Measurements from ENCODE around the gene PELI2. TPM values are rescaled to one million over a fixed set of nuclear protein-coding genes. Genes with fewer than 3 reads are reported as not detected.

PELI2 gene
- total and polyA plus RNA-seq, 2 donors (not counting 1 experiment from before 2014, with no cell fraction given) = 15.5 to 29.2 TPM

GRCh38 chr14:56328021-56328420 is 209.8 kb downstream of the PELI2 start:
- Histone ChIP-seq H3K36me3 (ENCODE audit: control insufficient read depth, insufficient read depth, low read length) (no peaks in the 10 kb centered on the region), H4K20me1 (ENCODE audit: control insufficient read depth, extremely low read depth, insufficient read depth, low read length) (no peaks in the 10 kb centered on the region), H3K4me1 (ENCODE audit: control insufficient read depth, extremely low read depth, insufficient read depth, low read length) (peaks cover 23% of the 10 kb centered on the region), H3K4me3 (replicated peaks in 1 of 4; ENCODE audit: control extremely low read depth in 1 of 4, insufficient read depth in 1 of 4, low read depth in 3 of 4, low read length in 4 of 4) (no peak overlapping the region), H3K79me2 (ENCODE audit: control insufficient read depth, insufficient read depth, low read length) (no peaks in the 10 kb centered on the region), H3K27ac (ENCODE audit: insufficient read depth, low read length) (no peak overlapping the region), H2AFZ (ENCODE audit: low read length) (no peak overlapping the region), H3K9me3 (ENCODE audit: control insufficient read depth, insufficient read depth, low read depth, low read length) (no peaks in the 10 kb centered on the region), H3K27me3 (ENCODE audit: control insufficient read depth, insufficient read depth, low read length) (no peaks in the 10 kb centered on the region), H3K4me2 (ENCODE audit: extremely low read depth, insufficient read depth, low read length) (no peak overlapping the region), H3K9ac (ENCODE audit: insufficient read depth, low read length) (no peak overlapping the region)
- DNase-seq (ENCODE audit: low read depth in 2 of 2) = no peak
- TF ChIP-seq EZH2 (IDR thresholded peaks at IDR 0.05; ENCODE audit: low read length, missing control alignments) (no peak), CTCF (conservative IDR thresholded peaks at IDR 0.05 in 1 of 2, IDR thresholded peaks at IDR 0.05 in 1 of 2; ENCODE audit: low read depth in 1 of 2, low read length in 2 of 2) (no peak)

DNA sequence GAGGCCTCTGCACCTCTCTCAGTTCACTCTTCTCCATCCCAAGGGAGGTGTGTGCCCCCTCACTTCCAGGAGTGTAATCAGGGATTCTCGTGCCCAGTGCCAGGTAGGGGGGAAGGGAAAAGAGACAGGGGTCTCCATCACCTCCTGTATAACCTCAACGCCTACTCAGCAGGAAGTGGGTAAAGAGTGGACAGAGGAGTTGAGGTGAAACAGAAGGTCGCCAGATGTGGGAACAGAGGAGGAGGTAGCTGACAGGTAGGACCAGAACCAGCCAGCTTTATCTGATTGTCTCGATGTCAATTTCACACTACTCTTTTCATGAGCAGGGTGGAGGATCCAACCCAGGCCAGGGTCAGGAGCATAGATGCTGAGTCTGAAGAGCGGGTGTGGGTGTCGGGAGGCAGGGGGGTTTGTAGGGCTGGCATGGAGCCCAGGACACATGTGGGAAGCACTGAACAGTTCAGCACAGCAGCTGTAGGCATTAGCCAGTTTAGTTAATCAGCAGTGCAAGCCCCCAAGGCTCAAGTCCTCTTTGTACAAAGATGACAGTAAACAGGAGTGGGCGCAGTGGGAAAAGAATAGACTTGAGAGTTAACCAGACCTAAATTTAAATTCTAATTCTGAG is 213.5 kb downstream of the PELI2 start:
- no peaks in the 10 kb centered on the region for H3K79me2 ChIP-seq (ENCODE audit: control insufficient read depth, insufficient read depth, low read length)
- H3K36me3 ChIP-seq (ENCODE audit: control insufficient read depth, insufficient read depth, low read length) = no peaks in the 10 kb centered on the region
- H2AFZ ChIP-seq (ENCODE audit: low read length) = no peak overlapping the region
- DNase-seq (ENCODE audit: low read depth in 2 of 2) = peak; percentile 56 to 65
- H3K4me1 ChIP-seq (ENCODE audit: control insufficient read depth, extremely low read depth, insufficient read depth, low read length) = peaks cover 21% of the 10 kb centered on the region
- H3K27me3 ChIP-seq (ENCODE audit: control insufficient read depth, insufficient read depth, low read length) = no peaks in the 10 kb centered on the region
- no peaks in the 10 kb centered on the region for H4K20me1 ChIP-seq (ENCODE audit: control insufficient read depth, extremely low read depth, insufficient read depth, low read length)
- no peak overlapping the region for H3K4me2 ChIP-seq (ENCODE audit: extremely low read depth, insufficient read depth, low read length)
- no peaks in the 10 kb centered on the region for H3K9me3 ChIP-seq (ENCODE audit: control insufficient read depth, insufficient read depth, low read depth, low read length)
- no peak overlapping the region for H3K4me3 ChIP-seq (replicated peaks in 1 of 4; ENCODE audit: control extremely low read depth in 1 of 4, insufficient read depth in 1 of 4, low read depth in 3 of 4, low read length in 4 of 4)
- H3K9ac ChIP-seq (ENCODE audit: insufficient read depth, low read length) = no peak overlapping the region
- TF ChIP-seq CTCF (conservative IDR thresholded peaks at IDR 0.05 in 1 of 2, IDR thresholded peaks at IDR 0.05 in 1 of 2; ENCODE audit: low read depth in 1 of 2, low read length in 2 of 2) (no peak), EZH2 (IDR thresholded peaks at IDR 0.05; ENCODE audit: low read length, missing control alignments) (no peak)
- no peak overlapping the region for H3K27ac ChIP-seq (ENCODE audit: insufficient read depth, low read length)

GRCh38 chr14:56333359-56334292 is 215.4 kb downstream of the PELI2 start:
- Histone ChIP-seq H4K20me1 (ENCODE audit: control insufficient read depth, extremely low read depth, insufficient read depth, low read length) (no peaks in the 10 kb centered on the region), H3K9ac (ENCODE audit: insufficient read depth, low read length) (no peak overlapping the region), H3K4me2 (ENCODE audit: extremely low read depth, insufficient read depth, low read length) (no peak overlapping the region), H3K27me3 (ENCODE audit: control insufficient read depth, insufficient read depth, low read length) (no peaks in the 10 kb centered on the region), H3K79me2 (ENCODE audit: control insufficient read depth, insufficient read depth, low read length) (no peaks in the 10 kb centered on the region), H3K27ac (ENCODE audit: insufficient read depth, low read length) (peak overlapping the region; percentile 70), H3K4me3 (replicated peaks in 1 of 4; ENCODE audit: control extremely low read depth in 1 of 4, insufficient read depth in 1 of 4, low read depth in 3 of 4, low read length in 4 of 4) (no peak overlapping the region), H3K9me3 (ENCODE audit: control insufficient read depth, insufficient read depth, low read depth, low read length) (no peaks in the 10 kb centered on the region), H3K4me1 (ENCODE audit: control insufficient read depth, extremely low read depth, insufficient read depth, low read length) (peaks cover 19% of the 10 kb centered on the region), H2AFZ (ENCODE audit: low read length) (peak overlapping the region; percentile 15), H3K36me3 (ENCODE audit: control insufficient read depth, insufficient read depth, low read length) (no peaks in the 10 kb centered on the region)
- DNase-seq (ENCODE audit: low read depth in 2 of 2) = peak; percentile 86
- TF ChIP-seq EZH2 (IDR thresholded peaks at IDR 0.05; ENCODE audit: low read length, missing control alignments) = no peak
- no peak for TF ChIP-seq CTCF (conservative IDR thresholded peaks at IDR 0.05 in 1 of 2, IDR thresholded peaks at IDR 0.05 in 1 of 2; ENCODE audit: low read depth in 1 of 2, low read length in 2 of 2)
